ENCODE results near the gene KLHDC8B. TPM values are rescaled to one million over a fixed set of nuclear protein-coding genes. Genes with fewer than 3 reads are reported as not detected.

KLHDC8B gene
- total and polyA plus RNA-seq, 9 of the 15 experiments (the other 6 are each of a cell fraction or from before 2014, with no cell fraction given) = 6.9 to 34.8 (median 25.2) TPM

DNA sequence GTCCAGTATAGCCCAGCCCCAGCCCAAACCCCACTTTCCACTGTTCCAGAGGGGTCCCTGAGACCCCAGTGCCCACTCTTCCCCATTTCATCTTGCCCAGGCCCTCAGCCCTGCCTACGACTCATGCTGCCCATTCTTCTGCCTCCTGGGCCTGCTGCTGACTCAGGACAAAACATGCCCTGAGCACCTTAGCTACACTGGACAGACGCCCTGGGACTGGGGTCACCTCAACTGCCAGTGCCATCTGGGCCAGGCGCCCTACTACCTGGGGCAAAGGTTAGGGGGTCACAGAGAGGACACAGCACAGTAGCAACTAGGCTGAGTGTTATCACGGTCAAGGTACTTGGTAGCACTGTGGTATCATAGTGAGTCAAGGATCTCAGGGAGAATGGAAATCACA, 35.9 kb upstream of the KLHDC8B start:
- H3K27me3 ChIP-seq (ENCODE audit: control insufficient read depth in 2 of 2, insufficient read depth in 2 of 2, low read length in 2 of 2) = peaks cover 0 to 5% of the 10 kb centered on the region in 2 experiments; a peak in 1 of 5 replicates
- no peak overlapping the region; a peak in 1 of 4 replicates for H3K9ac ChIP-seq (ENCODE audit: insufficient read depth in 1 of 2, low read depth in 2 of 2, low read length in 2 of 2)
- no peak overlapping the region for H3K4me3 ChIP-seq
- no peak for FAIRE-seq
- no peaks in the 10 kb centered on the region; the same call in 2 of the 3 replicates for H3K79me2 ChIP-seq (ENCODE audit: control insufficient read depth, insufficient read depth, low read length)
- 44% methylated on average over 4 of the region's 4 CpGs for WGBS (ENCODE audit: insufficient coverage, low coverage, missing lambda C conversion rate)
- no peak overlapping the region for H2AFZ ChIP-seq (ENCODE audit: low read depth, low read length)
- no peak for DNase-seq (ENCODE audit: extremely low read depth in 1 of 4, low spot score in 3 of 4)
- H4K20me1 ChIP-seq (replicated peaks; ENCODE audit: control insufficient read depth, insufficient read depth, low read length) = no peaks in the 10 kb centered on the region
- intact Hi-C loops (cut with micrococcal nuclease) (no loop called here), in situ Hi-C loops (cut with MboI) (no loop called here)
- H3K27ac ChIP-seq (ENCODE audit: extremely low read depth, low read depth, low read length) = no peak overlapping the region
- H3K9me3 ChIP-seq (replicated peaks; ENCODE audit: control insufficient read depth, insufficient read depth, low read depth, low read length) = no peaks in the 10 kb centered on the region
- peaks cover 2 to 29% of the 10 kb centered on the region in 2 experiments; a peak in 4 of 5 replicates for H3K4me1 ChIP-seq (replicated peaks in 1 of 2; ENCODE audit: control insufficient read depth in 2 of 2, insufficient read depth in 2 of 2, low read length in 2 of 2)
- H3K4me2 ChIP-seq (ENCODE audit: insufficient read depth, low read length) = no peak overlapping the region
- CTCF ChIA-PET (ENCODE audit: low intra/inter-chr PET ratio) = no interaction called here
- H3K36me3 ChIP-seq (ENCODE audit: control insufficient read depth, insufficient read depth, low read length) = no peaks in the 10 kb centered on the region
- POLR2A ChIA-PET = interaction anchor here (0.7 kb wide), 2 partner anchors 162 to 288 kb away, joined by 3 read pairs; partner anchors contain the start of gene PRKAR2A
- H3K9me1 ChIP-seq (ENCODE audit: control insufficient read depth, insufficient read depth, low read length) = no peaks in the 10 kb centered on the region
- no peak for ATAC-seq
- no TSS peak for BruUV-seq (replicated peaks)
- TF ChIP-seq ETV6 (IDR thresholded peaks at IDR 0.05; ENCODE audit: borderline replicate concordance in 1 of 2, low read depth in 2 of 2, low read length in 1 of 2) (no peak), ETV6 (CRISPR knock-in tag; IDR thresholded peaks at IDR 0.05; ENCODE audit: borderline replicate concordance) (no peak), ZSCAN29 (IDR thresholded peaks at IDR 0.05) (no peak), RBM15 (IDR thresholded peaks at IDR 0.05; ENCODE audit: insufficient read depth, low read length) (no peak), XRCC4 (IDR thresholded peaks at IDR 0.05; ENCODE audit: extremely low read depth, insufficient read depth, insufficient read length) (no peak), ZNF696 (CRISPR knock-in tag; conservative IDR thresholded peaks at IDR 0.05) (no peak), POLR3A (IDR thresholded peaks at IDR 0.05; ENCODE audit: borderline replicate concordance, extremely low read depth, insufficient read depth, insufficient read length) (no peak), SMARCC2 (IDR thresholded peaks at IDR 0.05; ENCODE audit: low read depth) (no peak), TARDBP (IDR thresholded peaks at IDR 0.05) (no peak), ZNF445 (CRISPR knock-in tag; IDR thresholded peaks at IDR 0.05; ENCODE audit: low read depth) (no peak), ZNF184 (CRISPR knock-in tag; IDR thresholded peaks at IDR 0.05) (no peak), NCOA2 (IDR thresholded peaks at IDR 0.05; ENCODE audit: partially characterized antibody in 2 of 2) (no peak), CHD2 (IDR thresholded peaks at IDR 0.05; ENCODE audit: low read depth, low read length) (no peak), ZNF79 (CRISPR knock-in tag; IDR thresholded peaks at IDR 0.05; ENCODE audit: low read depth) (no peak)
- TF ChIP-seq, protein P1, sequence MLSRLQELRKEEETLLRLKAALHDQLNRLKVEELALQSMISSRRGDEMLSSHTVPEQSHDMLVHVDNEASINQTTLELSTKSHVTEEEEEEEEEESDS (CRISPR knock-in tag; IDR thresholded peaks at IDR 0.05) = no peak
- TF ChIP-seq, protein P2, sequence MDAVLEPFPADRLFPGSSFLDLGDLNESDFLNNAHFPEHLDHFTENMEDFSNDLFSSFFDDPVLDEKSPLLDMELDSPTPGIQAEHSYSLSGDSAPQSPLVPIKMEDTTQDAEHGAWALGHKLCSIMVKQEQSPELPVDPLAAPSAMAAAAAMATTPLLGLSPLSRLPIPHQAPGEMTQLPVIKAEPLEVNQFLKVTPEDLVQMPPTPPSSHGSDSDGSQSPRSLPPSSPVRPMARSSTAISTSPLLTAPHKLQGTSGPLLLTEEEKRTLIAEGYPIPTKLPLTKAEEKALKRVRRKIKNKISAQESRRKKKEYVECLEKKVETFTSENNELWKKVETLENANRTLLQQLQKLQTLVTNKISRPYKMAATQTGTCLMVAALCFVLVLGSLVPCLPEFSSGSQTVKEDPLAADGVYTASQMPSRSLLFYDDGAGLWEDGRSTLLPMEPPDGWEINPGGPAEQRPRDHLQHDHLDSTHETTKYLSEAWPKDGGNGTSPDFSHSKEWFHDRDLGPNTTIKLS (IDR thresholded peaks at IDR 0.05; ENCODE audit: borderline replicate concordance, low read depth) = no peak
- TF ChIP-seq, protein P3, sequence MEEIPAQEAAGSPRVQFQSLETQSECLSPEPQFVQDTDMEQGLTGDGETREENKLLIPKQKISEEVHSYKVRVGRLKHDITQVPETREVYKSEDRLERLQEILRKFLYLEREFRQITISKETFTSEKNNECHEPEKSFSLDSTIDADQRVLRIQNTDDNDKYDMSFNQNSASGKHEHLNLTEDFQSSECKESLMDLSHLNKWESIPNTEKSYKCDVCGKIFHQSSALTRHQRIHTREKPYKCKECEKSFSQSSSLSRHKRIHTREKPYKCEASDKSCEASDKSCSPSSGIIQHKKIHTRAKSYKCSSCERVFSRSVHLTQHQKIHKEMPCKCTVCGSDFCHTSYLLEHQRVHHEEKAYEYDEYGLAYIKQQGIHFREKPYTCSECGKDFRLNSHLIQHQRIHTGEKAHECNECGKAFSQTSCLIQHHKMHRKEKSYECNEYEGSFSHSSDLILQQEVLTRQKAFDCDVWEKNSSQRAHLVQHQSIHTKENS (CRISPR knock-in tag; IDR thresholded peaks at IDR 0.05) = no peak
- TF ChIP-seq, protein P4, sequence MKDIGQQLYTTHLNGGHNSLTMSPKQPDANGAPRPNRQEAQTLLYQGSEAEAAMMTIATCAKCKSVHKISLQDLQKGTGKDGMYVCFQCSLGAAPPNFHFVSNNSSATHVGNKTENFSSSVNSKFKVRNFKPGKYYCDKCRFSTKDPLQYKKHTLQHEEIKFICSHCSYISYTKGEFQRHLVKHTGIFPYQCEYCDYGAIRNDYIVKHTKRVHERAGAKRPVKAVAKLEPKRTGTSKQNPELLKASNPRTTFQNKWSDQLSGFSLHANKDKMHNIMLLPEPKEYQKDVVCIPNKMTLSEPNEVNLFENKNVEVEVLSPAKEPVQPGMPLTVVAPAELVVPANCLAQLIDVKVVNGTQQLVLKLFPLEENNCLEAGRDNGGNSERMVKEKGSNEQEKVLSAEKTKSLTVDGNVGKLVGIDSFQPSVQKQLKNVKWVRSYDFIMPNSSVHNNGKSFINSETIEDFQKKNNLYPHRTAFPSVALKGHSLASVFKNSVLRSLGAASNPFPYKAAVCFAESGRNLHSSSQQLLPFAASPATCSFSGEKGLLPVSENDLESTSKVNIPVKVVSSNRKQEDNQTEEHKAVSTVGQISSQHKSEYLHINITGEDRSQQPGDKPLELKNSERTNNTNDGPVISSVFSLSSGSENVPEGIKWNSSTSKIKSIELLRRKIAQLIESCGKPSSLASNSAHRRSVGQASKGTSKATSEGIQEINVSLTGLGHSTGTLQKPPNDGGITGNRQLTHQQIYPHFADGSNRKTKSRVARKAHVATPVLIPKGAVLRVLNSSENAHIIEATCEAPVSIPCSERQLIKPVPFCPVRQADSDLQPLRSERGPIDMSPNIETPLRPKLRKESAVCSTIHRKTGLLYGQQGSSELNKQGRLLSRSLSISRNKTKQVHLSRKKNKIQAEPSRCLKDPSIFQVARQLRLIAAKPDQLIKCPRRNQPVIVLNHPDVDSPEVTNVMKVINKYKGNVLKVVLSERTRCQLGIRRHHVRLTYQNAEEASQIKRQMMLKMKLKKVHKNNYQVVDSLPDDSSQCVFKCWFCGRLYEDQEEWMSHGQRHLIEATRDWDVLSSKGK (CRISPR knock-in tag; IDR thresholded peaks at IDR 0.05) = no peak

All from K562 (cell line).